ENCODE results near the gene ABCB6. TPM values are rescaled to one million over a fixed set of nuclear protein-coding genes. Genes with fewer than 3 reads are reported as not detected.

The ABCB6 gene
- total and polyA plus RNA-seq, 2 of the 8 experiments (the other 6 are each of a cell fraction or from before 2014, with no cell fraction given), result 44.9 to 50.6 TPM

DNA sequence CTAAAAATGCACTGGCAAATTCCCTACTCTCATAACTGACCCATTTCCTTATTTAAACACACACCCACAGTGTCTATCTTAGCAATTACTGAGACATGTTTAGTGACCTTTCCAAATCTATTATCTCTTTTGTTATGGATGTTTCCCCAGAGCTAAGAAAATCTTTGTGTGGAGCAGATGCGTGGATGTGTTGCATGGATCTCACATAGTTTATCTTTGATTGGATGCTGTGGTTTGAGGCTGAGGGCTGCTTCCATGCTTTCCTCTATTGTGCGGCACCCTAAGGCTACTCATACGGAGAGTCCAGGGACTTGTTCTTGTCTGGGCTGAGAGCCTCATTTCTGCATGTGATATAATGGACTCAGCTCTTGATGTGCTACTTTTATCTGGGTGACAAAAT is 15.6 kb upstream of the ABCB6 start:
- Histone ChIP-seq H3K79me1 (ENCODE audit: low read depth, low read length) (no peaks in the 10 kb centered on the region), H3K23me2 (ENCODE audit: low read depth, low read length) (peaks cover 2% of the 10 kb centered on the region; the same call in 1 of the 2 replicates), H3K14ac (ENCODE audit: insufficient read length) (no peak overlapping the region), H2BK5ac (ENCODE audit: low read depth, low read length) (no peak overlapping the region), H2BK12ac (ENCODE audit: low read depth, low read length) (no peak overlapping the region), H3K56ac (replicated peaks; ENCODE audit: insufficient read length, low read depth, low read length) (no peak overlapping the region), H2BK15ac (ENCODE audit: low read length) (no peak overlapping the region), H3K4me2 (ENCODE audit: insufficient read depth in 1 of 2, low read depth in 2 of 2, low read length in 2 of 2) (no peak overlapping the region), H2AFZ (ENCODE audit: low read length) (no peak overlapping the region), H2AK5ac (ENCODE audit: low read depth, low read length) (no peak overlapping the region), H3K9ac (replicated peaks in 1 of 4; ENCODE audit: extremely low read depth in 1 of 4, low read depth in 3 of 4, low read length in 3 of 4) (no peak overlapping the region), H3K23ac (ENCODE audit: insufficient read length) (no peak overlapping the region), H3K4ac (replicated peaks; ENCODE audit: insufficient read length, low read depth, low read length) (no peak overlapping the region), H4K5ac (ENCODE audit: insufficient read length, low read depth, low read length) (no peak overlapping the region), H3K36me3 (ENCODE audit: control insufficient read depth in 2 of 4, insufficient read depth in 4 of 4, low read length in 3 of 4) (peaks cover 35 to 69% (median 57%) of the 10 kb centered on the region in 4 experiments), H3K27ac (ENCODE audit: low read depth, low read length) (no peak overlapping the region), H3K4me3 (ENCODE audit: extremely low read depth in 1 of 4, insufficient read depth in 2 of 4, low read depth in 3 of 4, low read length in 4 of 4) (no peak overlapping the region), H3K27me3 (replicated peaks in 1 of 4; ENCODE audit: control insufficient read depth in 3 of 4, extremely low read depth in 1 of 4, insufficient read depth in 3 of 4, low read length in 3 of 4) (no peaks in the 10 kb centered on the region), H4K8ac (ENCODE audit: extremely low read depth, insufficient read depth, low read length) (no peak overlapping the region), H3K79me2 (ENCODE audit: control insufficient read depth in 1 of 2, insufficient read depth in 2 of 2, low read length in 2 of 2) (peaks cover 0 to 4% of the 10 kb centered on the region in 2 experiments; a peak in 1 of 4 replicates), H2BK20ac (ENCODE audit: low read length) (no peak overlapping the region), H3K4me1 (replicated peaks in 1 of 4; ENCODE audit: control insufficient read depth in 3 of 4, insufficient read depth in 4 of 4, low read length in 3 of 4) (no peaks in the 10 kb centered on the region; a peak in 1 of 7 replicates), H3K9me3 (ENCODE audit: insufficient read depth in 2 of 2, low read depth in 1 of 2, low read length in 1 of 2) (no peaks in the 10 kb centered on the region), H4K91ac (replicated peaks; ENCODE audit: insufficient read length, low read length) (no peak overlapping the region), H4K20me1 (replicated peaks in 1 of 2; ENCODE audit: control insufficient read depth in 1 of 2, insufficient read depth in 2 of 2, low read length in 2 of 2) (no peaks in the 10 kb centered on the region), H2BK120ac (replicated peaks; ENCODE audit: low read depth, low read length) (no peak overlapping the region), H3K18ac (ENCODE audit: extremely low read depth, low read length) (no peak overlapping the region)
- POLR2A ChIA-PET (ENCODE audit: partially characterized antibody), result interaction anchor here (2.1 to 4.9 kb wide), 3 partner anchors 8 to 13 kb away, joined by 8 to 22 read pairs (median 11); partner anchors contain the start of genes GLB1L and STK16
- 88% methylated on average over 3 of the region's 3 CpGs; no CpG with 5 or more reads in 1 of the 2 experiments for WGBS, 2 experiments (ENCODE audit: extremely low coverage in 1 of 2, insufficient coverage in 1 of 2, insufficient read length in 1 of 2, insufficient replicate concordance in 2 of 2, low coverage in 1 of 2, low lambda C conversion rate in 2 of 2, missing lambda C conversion rate in 1 of 2)
- TF ChIP-seq SIX5 (IDR thresholded peaks at IDR 0.05; ENCODE audit: low read depth, low read length) (no peak), GTF2F1 (IDR thresholded peaks at IDR 0.05; ENCODE audit: borderline replicate concordance, low read depth, low read length) (no peak), NANOG (IDR thresholded peaks at IDR 0.05; ENCODE audit: insufficient read depth, low read depth, low read length, poor library complexity, severe bottlenecking) (no peak), POLR2A (IDR thresholded peaks at IDR 0.05; ENCODE audit: control extremely low read depth in 1 of 2, low read depth in 2 of 2, low read length in 2 of 2) (no peak), RFX5 (IDR thresholded peaks at IDR 0.05; ENCODE audit: borderline replicate concordance, low read depth, low read length) (no peak), TAF7 (optimal IDR thresholded peaks at IDR 0.05; ENCODE audit: borderline replicate concordance, low read depth, low read length) (no peak)
- CTCF ChIA-PET (ENCODE audit: partially characterized antibody), result interaction anchor here (1.0 to 2.8 kb wide), 3 partner anchors 44 to 254 kb away, joined by 3 to 12 read pairs (median 3); partner anchors contain the start of gene DNAJB2
- FAIRE-seq (no peak), DNase-seq (ENCODE audit: low read depth in 1 of 2, low spot score in 2 of 2) (no peak)

Data from H1 (cell line).